OCI-LY3 (cell line): ENCODE results near the gene USP50.

Experiments
- CTCF ChIP-seq: fragments of 200-600, 300-600 bp; sonication (generic); IDR thresholded peaks from 2 replicates; pipeline ENCODE4 v1.5.1; 2014; ENCODE audit warnings: antibody characterized with exemption, low read length, low read depth
- EZH2phosphoT487 ChIP-seq: fragments of 200-600 bp; shearing (Covaris generic); IDR thresholded peaks from 2 replicates; pipeline ENCODE4 v1.6.1; 2018; ENCODE audit warnings: antibody characterized with exemption, mixed run types, low read depth

GRCh38 chr15:50458348-50459112, 87.9 kb downstream of the USP50 start:
- TF ChIP-seq CTCF: no peak
- TF ChIP-seq EZH2phosphoT487: no peak
